NCI-H2029 (cell line): ENCODE results near the gene IQGAP3.

Experiments
- DNase-seq: peaks from one replicate; lab custom pipeline; 2025; lab: John Stamatoyannopoulos, UW

The IQGAP3 gene

GRCh38 chr1:156543066-156543465 lies 29.3 kb downstream of the IQGAP3 start:
- DNase-seq = no peak

DNA sequence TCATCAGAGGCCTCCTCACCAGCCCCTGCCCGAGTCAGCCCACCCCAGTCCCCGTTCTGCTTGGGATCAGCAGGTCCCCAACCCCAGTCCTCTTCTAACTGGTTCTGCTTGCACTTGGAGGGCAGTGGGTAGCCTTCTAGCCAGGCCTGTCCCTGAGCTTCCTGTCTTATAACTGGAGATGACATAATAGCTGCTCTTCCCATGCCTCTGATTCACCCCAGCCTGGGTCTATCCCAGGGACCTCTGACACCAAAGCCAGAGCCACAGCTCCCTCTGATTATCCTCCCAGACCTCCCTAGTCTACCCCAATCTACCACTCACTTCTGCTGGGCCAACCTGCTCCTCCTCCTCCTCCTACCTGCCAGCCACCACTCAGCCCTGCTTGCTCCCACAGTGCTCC lies 31.4 kb downstream of the IQGAP3 start:
- no peak for DNase-seq

DNA sequence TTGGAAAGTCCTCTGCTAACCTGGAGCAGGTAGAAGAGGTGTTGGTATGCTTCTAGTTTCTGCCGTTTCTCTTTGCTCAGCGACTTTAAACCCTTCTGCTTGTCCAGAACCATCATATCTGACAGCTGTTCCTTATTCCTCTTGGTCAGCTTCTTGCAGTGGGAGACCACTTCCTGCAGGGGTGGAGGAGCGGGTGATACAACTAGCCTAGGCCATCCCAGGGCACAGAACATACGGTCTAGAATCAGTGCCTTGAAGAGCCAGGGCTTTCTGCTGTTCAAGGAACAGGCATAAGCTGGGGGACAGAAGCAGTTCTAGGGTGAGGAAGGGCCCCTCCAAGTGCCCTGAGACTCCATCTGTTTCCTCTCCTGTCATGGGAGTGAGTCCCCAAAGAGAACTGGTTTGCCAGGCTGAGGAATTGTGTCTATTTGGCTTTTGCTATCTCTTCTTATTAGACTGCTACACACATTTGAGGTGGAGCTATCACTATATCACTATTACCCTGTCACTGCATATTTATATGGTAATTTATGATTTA lies 32.5 kb downstream of the IQGAP3 start:
- no peak for DNase-seq

GRCh38 chr1:156538711-156539440 lies 33.5 kb downstream of the IQGAP3 start:
- DNase-seq = no peak

DNA sequence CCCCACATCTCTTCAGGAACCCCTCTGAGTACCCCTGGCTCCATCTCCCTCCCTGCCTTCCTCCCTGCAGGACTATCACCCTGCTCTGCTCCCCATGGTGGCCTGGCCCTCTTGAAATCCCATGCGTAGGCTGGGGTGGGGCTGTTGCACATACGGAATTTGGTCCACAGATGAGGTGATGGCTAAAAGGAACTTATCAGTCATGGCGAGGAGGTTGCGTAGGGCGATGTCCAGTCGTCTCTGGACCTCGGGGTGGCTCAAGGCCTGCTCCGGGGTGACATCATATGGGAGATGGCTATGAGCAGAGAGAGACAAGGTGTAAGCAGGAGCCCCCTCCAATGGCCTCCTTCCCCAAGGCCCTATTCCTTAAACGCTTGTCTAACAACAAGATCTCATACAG lies 35.3 kb downstream of the IQGAP3 start:
- no peak for DNase-seq

DNA sequence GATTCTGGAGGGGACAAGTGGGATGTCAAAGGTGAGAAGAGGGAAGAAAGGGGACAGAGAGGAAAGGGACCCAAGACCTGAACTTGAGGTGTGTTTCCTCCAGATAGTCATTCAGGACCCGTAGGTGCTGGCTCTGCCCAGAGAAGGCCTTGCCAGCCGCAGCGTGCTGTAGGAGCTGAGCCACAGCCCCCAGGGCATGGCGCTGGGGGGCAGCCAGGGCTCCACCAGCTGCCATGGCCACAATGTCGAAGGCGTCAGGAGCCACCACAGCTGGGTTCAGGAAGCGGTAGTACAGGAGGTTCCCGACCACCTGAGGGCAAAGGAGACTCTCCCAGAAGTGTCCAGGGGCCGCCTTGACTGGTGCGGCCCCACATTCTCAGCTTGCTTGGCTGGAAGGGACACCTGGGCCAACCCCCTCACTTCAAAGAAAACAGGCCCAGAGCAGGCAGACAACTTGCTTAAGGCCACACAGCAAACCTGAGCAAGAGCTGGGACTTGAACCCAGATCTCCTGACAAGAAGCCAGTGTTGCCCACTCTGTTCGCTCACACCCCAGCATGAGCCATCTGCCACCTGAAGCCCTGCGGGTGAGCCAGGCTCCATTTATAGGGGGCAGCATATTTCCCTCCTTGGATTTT lies 37.8 kb downstream of the IQGAP3 start:
- no peak for DNase-seq

DNA sequence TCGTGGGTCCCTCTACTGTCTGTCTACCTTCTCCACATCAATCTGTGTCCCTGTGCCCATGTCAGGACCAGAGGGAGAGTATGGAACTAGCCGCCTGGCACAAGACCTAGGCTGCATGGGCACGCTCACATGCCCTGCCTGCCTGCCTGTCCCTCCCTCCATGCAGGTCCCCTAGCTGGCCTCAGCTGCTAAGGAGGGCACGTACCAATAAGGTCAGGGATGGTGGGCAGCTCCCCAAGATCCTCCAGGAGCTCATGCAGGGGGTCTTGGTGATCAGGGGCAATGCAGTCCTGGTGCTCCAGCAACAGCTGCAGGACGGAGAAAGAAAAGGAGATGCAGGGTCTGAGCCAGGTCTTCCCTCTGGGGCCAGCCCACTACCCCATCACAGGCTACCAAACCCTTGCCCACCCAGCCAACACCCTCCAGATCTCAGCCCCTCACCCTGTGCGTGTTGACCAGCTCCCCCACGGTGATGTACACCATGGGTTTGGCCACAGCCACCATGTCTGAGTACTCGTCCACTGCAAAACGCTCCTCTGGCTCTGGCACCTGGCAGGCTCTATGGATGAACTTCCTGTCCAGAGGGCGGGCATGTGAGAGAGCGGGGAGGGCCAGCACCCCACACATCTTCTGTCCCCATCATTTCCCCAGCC lies 38.7 kb downstream of the IQGAP3 start:
- no peak for DNase-seq

- no peak for DNase-seq
Observed at GRCh38 chr1:156532374-156532773, 40.0 kb downstream of the IQGAP3 start.

DNA sequence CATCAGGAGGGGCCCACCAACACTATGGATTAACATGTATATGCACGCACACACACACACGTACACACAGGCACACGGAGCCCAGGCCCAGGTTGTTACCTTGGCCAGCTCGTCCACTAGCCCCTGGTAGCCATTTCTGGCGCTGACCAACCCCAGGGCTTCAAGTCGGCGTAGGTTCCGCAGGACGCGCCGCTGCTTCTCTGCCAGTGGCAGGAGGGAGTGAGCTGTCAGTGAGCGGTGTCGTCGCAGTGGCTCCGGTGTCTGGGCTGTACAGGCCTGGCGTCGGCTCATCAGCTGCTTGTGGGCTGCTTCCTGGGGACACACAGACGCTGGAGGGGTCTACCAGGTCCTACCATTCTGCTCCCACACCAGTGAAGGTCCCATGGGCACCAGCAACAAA lies 42.4 kb downstream of the IQGAP3 start:
- DNase-seq = no peak

- no peak for DNase-seq
Observed at GRCh38 chr1:156528875-156529425, 43.4 kb downstream of the IQGAP3 start.

- no peak for DNase-seq
Observed at GRCh38 chr1:156528231-156528630, 44.1 kb downstream of the IQGAP3 start.

DNA sequence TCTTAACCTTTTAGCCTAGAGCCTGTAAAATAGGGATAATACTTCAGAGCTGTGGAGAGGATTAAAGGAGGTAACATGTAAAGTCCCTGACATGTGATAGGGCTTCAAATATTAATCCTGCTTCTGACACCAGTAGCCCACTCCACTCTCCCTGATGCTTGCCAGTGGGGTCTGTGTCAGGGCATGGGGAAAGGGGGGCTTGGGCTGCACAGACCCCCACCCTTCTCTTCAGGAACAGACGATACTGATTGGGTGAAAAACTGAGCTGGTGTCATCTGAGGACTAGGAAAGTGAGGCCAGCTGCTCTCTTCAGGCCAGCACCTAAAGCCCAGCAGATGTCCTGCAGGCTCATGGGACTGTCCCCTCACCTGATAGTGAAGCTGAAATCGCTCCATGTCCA lies 44.8 kb downstream of the IQGAP3 start:
- no peak for DNase-seq

DNA sequence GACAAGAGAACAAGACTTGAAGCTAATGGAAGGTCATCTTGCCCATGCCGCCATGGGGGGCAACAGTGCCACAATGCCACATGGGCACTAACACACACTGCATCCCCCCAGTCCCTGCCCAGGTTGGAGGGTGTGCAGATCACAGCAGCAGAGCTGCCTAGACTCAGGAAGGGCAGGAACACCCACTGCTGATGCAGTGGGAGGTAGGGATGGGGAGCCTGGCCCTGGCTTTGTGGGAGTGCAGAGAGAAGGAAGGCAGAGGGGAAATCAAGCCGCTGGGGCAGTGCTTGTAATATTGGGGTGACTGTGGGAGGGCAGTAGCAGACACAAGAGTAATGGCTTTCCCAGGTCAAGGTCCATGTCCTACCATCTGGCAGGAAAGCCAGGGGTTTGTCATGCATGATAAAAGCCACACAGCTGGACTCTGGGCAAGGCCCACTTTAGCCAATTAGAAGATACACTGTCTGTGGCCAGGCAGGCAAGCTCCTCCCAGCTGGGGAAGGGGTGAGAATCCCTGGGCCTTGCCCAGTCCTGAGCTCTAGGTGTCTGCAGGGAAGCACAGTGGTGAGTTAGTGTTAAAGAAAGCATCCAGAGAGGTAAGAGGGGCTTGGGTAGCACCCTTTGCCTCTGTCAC lies 46.4 kb downstream of the IQGAP3 start:
- no peak for DNase-seq

GRCh38 chr1:156525071-156525501 lies 47.3 kb downstream of the IQGAP3 start:
- no peak for DNase-seq

DNA sequence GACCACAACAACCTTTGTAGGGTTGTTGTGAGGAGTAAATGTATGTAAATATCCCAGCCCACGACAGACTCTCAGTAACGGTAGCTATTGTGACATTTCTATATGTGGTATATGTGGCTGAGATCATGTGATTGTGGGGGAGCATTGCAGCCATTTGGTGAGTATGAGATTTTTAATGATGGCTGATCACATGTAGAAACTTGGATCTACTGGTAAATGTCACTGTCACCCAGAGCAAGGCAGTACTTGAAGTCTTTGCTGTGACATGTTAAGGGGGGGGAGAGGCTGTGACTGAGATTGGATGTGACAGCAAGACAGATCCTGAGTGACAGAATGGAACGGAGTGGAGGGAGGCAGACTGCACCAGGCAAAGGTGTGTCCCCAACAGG lies 47.9 kb downstream of the IQGAP3 start:
- DNase-seq = no peak

DNA sequence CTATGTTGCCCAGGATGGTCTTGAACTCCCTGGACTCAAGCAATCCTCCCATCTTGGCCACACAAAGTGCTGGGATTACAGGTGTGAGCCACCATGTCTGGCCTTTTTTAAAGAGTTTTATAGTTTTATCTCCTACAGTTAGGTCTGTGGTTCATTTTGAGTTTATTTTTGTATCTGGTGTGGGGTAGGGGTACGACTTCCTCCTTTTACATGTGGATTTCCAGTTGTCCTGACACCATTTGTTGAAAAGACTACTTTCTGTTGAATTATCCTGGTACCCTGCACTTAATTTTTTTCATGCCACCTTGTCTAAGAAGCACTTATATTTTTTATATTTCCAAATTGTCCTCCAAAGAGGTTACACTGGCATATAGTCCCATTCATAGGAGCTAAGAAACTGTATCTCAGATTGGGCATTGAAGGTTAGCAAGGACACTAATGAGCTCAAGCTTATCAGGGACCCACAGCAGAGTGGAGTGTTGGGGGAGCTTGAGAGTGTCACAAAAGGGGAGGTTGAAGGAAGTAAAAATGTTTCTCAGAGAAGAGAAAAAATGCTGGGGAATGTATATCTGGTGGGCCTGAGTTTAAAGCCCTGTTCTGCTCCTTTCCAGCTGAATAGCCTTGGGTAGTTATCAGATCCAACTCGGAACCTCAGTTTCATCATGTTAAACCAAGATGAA lies 48.4 kb downstream of the IQGAP3 start:
- no peak for DNase-seq

GRCh38 chr1:156522443-156522970 lies 49.9 kb downstream of the IQGAP3 start:
- DNase-seq = no peak

DNA sequence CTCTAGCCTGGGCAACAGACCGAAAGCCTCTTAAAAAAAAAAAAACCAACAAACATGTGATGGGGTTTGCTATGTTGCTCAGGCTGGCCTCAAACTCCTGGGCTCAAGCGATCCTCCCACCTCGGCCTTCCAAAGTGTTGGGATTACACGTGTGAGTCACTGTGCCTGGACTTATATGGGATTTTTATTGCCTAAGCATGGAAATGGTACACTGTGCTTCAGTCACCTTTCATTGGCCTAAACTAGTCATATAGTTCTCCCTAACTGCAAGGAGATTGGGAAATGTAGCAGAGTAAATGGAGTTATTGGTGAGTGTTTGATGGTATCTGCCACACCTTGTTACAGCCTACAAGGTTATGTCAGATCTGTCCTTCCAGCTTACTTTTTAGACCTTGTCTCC lies 54.6 kb downstream of the IQGAP3 start:
- no peak for DNase-seq

- no peak for DNase-seq
Observed at GRCh38 chr1:156516821-156517220, 55.5 kb downstream of the IQGAP3 start.

DNA sequence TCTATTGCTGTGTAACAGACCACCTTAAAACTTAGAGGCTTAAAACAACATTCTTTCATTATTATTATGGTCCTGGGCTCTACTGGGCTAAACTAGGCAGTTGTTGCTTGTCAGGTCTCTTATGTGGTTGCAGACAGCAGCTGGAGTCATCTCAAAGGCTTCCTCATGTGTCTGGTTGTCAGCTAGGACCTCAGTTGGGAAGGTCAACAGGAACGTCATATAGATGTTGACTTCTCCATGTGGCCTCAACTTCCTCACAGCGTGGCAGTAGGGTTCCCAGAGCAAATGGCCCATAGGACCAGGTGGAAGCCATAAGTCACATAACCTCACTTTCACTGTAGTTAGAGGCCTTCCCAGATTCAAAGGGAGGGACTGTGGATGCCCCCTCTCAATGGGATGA lies 56.4 kb downstream of the IQGAP3 start:
- DNase-seq = no peak

DNA sequence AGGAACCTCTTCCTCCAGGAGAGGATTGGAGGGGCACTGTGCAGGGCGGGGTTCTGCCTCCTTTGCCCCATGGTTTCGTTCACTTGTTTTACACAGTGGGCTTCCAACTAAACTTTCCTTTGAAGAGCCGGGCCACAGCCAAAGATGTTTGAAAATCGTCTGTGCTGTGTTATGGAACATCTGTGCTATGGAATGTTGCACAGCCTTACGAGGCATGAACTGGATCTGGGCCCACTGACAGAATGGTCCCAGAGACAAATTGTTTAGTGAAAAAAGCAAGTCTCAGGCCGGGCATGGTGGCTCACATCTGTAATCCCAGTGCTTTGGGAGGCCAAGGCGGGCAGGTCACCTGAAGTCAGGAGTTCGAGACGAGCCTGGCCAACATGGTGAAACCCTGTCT lies 59.2 kb downstream of the IQGAP3 start:
- no peak for DNase-seq

- DNase-seq = no peak
Observed at GRCh38 chr1:156511644-156512043, 60.7 kb downstream of the IQGAP3 start.
